HK-2 (cell line): ENCODE data around the gene ACAT2.
"Not testable (repeated sequence)": the region's sequence is repeated elsewhere in the genome, so short reads cannot be mapped to it uniquely, and the experiment has no call there.

Experiments
- DNase-seq: peaks from one replicate; pipeline ENCODE4 v3.0.0-alpha.2; 2018; ENCODE audit not compliant: unreplicated experiment

The ACAT2 gene

DNA sequence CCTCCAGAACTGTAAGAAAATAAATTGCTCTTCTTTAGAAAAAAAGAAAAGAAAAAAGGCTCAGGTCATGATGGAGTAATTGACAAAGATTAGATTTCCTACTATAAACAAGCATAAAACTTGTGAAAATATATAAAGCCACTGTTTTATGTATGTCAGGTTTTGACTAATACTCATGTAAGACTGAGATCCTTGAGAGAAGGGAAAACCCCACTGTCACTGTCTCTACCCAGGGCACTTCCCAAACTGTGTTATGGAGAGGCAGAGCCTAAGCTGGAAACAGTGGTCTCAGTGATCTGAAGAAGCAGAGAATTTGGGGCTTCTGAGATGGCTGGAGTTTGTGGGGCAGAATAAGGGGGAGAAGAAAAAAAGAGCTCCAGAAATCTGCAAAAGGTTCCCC is 7.6 kb downstream of the ACAT2 start:
- DNase-seq: no peak

DNA sequence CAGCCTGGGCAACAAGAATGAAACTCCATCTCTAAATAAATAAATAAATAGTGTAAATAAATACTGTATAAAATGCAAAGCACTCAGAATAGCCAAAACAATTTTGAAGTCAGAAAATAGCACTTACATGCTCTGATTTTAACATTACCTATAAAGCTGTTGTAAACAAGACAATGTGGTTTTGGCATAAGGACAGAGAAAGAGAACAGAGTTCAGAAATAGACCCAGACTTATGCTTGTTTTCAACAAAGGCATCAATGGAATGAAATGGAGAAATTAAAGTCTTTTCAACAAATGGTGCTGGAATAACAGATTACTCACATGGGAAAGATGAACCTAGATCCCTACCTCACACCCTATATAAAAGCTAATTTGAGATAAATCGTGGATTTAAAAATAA is 10.4 kb downstream of the ACAT2 start:
- DNase-seq: no peak

DNA sequence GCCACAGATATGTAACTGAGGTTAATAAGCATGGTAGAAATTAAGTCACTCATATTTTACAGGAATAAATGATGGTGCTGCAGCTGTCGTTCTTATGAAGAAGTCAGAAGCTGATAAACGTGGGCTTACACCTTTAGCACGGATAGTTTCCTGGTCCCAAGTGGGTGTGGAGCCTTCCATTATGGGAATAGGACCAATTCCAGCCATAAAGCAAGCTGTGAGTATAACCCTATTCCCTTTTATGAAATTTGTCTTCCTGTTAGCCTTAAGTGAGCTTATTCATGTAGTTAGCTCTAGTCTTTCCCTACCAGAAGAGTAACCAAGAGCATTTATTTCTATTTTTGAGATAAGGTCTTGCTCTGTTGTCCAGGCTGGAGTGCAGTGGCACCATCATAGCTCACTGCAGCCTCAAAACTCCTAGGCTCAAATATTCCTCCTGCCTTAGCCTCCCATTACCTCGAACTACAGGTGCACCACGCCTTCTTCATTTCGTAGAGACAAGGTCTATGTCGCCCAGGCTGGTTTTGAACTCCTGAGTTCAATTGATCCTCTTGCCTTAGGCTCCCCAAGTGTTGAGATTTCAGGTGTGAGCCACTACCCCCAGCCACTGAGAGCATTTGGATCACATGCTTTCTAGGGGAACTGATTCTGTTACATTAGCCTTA is 15.5 kb downstream of the ACAT2 start:
- no peak for DNase-seq

DNA sequence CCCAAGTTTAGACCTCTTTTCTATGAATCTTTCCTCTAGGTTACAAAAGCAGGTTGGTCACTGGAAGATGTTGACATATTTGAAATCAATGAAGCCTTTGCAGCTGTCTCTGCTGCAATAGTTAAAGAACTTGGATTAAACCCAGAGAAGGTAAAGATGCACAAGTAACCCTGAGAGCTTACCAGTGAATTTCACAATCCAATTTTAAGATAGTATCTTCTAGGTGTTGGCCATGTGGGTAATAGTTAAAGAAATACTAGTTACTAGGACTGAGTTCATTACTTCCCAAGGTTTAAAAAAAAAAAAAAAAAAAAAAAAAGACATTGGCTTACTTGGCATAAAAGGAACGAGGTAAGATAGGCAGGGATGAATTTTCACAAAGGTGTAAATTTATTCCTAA is 16.3 kb downstream of the ACAT2 start:
- DNase-seq: no peak

DNA sequence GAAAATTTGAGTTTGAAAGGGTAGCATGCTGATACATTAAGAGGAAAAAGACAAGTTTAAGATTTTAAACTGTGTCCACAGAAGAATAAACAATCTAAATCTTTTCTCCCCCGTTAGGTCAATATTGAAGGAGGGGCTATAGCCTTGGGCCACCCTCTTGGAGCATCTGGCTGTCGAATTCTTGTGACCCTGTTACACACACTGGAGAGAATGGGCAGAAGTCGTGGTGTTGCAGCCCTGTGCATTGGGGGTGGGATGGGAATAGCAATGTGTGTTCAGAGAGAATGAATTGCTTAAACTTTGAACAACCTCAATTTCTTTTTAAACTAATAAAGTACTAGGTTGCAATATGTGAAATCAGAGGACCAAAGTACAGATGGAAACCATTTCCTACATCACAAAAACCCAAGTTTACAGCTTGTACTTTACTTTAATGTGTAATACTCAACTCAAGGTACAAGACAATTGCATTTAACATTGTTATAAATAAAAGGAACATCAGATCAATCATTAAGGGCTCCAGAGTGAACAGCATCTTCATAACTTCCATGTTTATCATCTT is 16.8 kb downstream of the ACAT2 start:
- no peak for DNase-seq

DNA sequence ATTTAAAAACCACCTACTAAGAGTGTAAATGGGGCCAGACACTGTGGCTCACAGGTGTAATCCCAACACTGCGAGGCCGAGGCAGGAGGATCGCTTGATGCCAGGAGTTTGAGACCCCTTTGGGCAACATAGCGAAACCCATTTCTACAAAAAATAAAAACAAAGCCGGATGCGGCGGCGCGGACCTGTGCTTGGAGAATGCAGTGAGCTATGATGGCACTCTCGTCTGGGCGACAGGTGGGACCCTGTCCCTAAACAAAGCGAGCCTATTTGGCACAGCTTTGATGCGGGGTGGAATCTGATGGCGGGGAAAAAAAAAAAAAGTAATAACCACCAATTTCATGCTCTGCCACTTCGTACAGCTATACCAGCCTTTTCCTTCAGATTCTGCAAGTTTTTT is 26.4 kb downstream of the ACAT2 start:
- DNase-seq: no peak

DNA sequence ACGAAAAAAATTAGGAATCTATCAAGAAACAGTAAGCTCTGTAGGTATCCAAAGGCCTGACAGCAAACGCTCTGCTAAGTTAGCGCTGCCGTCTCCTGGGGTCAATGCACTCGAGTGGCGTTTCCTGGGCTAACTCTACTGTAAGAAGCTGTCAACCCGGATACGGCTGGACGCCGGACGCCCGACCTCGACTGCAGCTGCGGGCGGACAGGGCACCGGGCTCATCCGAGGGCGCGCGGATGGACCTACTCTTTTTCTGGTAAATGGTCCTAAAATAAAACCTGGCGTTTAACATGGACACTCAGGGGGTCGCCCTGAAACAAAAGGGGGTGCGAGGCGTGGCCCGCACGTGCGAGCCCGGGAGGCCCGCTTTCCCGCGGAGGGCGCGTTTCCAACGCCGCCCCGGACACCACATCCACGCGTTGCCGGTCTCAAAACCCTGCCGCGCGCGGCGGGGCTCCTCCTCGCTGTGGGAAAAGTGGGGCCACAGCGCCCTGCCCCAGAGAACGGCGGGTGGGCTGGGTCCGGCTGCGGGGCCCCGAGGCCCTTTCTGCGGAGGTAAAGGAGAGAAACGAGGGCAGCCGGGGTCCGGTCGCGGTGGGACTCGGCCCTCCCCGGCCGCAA is 27.0 kb downstream of the ACAT2 start:
- DNase-seq: peak; percentile 35

DNA sequence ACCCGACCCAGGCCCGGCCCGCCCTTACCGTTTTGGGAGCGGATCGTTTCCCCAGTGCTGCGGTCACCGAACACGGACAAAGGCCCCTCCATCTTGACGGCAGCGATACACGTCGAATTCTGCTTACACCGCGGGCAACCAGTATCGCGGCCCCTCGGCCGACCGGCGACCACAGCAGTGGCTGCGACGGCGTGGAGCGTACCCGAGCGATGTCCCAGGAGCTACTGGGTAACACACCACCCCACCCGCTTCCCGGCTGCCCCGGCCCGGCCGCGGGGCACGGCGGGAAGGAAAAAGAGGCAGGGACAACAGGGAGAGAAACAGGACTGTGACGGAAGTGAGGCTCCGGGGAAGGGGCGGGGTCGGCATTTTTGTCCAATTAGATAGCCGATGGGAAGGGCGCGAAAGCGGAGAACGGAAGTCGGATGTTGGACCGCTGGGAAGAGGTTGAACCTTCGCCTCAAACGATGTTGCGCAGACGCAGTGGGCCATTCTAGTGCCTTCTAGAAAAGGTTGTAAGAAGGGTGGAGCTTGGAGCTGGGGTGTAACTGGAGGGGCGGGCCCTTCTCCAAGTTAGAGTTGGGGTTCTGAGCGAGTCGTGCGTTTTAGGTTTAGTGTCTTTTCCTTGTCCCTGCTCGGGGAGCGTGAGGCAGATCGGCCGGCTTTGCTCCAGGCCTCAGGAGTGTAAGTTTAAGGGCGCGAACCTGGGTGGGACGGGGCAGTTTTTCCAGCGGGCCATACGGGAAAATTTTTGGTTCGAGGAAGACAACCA is 27.7 kb downstream of the ACAT2 start, which contains the start of gene TCP1:
TCP1 (minus strand) TSS at position 226 of the 772 bp plus-strand sequence; CDS start at position 92, 134 bp downstream.
- DNase-seq: peak; percentile 99

DNA sequence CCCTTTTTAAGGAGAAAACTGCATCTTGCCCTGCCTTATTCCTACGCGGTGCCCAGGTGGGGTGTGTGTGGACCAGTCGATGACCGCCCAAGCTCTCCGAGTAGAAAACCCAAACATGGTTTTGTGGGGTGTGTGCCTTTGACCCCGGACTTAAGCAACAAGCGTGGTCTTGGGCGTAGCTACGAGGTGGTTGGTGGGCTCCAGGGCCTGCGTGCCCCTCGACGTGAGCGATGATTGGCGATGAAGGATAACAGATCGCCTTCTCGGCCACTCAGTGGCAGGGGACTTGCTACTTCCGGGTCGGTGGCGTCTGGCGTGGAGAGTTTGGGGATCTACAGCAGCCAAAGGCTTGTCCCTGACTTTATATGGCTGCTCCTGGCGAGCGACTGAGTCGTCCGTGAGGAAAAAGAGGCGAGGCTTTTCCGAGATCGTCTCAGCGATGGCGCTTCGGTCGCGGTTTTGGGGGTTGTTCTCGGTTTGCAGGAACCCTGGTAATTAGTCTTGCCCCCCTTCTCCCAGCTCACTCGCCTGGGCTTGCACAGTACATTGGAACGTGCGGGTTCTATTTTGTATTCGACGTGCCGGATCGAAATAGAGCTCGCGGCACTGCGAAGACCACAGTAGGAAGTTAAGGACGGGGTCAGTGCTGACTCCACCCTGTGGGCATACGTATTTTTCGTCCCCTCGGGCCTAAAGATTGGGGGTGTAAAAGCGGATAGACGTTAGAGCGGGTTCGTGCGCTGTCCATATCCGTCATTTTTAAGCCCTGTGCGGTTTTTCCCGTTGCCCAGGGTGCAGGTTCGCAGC is 28.5 kb downstream of the ACAT2 start, which contains the start of gene MRPL18:
MRPL18 (plus strand) TSS at position 319 of the 807 bp plus-strand sequence; CDS start at position 440, 121 bp downstream.
- peak; percentile 96 for DNase-seq

DNA sequence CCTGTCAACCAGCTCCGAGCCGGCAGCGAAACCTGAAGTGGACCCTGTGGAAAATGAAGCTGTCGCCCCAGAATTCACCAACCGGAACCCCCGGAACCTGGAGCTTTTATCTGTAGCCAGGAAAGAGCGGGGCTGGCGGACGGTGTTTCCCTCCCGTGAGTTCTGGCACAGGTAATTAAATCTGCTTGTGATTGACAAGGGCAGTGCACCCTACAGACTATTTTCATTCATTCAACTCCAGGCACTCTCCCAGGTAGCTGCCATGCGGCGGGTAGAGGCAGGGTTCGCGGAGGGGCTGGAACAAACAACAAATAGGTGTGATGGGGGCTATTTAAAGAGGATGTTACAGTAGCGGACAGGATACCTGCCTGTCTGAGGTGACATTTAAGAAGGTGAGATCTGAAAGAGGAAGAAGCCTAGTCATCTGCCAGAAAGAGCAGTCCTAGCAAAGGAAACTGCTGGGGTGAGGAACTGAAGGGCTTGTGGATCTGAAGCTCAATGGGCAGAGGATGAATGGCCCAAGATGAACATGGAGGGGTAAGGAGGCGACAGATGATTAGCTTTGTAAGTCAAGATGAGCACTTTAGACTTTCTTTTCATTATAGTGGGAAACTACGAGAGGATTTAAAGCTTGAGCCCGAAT is 29.2 kb downstream of the ACAT2 start:
- no peak for DNase-seq

DNA sequence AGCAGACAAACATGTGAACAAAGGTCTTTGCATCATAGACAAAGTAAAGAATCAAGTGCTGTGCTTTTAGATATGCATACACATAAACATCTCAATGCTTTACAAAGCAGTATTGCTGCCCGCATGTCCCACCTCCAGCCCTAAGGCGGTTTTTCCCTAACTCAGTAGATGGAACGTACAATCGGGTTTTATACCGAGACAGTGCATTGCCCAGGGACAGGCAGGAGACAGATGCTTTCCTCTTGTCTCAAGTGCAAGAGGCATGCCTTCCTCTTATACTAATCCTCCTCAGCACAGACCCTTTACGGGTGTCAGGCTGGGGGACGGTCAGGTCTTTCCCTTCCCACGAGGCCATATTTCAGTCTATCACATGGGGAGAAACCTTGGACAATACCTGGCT is 33.1 kb downstream of the ACAT2 start:
- DNase-seq: not testable (repeated sequence)

DNA sequence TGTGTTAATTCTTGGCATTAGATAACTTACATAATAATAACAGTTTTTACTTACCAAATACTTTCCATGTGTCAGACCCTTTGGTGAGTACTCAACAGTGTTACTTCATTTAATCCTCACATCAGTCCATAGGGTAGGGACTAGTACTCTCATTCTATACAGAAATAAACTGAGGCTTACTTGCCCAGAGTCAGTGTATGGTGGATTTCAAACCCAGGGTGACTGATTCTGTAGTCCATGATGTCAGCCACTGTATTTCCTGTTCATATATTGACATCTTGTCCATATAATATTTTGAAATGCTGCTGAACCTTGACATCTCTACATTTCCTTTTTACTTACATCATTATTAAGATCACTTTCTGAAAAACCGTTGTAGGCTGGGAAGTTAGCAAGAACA is 35.7 kb downstream of the ACAT2 start:
- DNase-seq: no peak

DNA sequence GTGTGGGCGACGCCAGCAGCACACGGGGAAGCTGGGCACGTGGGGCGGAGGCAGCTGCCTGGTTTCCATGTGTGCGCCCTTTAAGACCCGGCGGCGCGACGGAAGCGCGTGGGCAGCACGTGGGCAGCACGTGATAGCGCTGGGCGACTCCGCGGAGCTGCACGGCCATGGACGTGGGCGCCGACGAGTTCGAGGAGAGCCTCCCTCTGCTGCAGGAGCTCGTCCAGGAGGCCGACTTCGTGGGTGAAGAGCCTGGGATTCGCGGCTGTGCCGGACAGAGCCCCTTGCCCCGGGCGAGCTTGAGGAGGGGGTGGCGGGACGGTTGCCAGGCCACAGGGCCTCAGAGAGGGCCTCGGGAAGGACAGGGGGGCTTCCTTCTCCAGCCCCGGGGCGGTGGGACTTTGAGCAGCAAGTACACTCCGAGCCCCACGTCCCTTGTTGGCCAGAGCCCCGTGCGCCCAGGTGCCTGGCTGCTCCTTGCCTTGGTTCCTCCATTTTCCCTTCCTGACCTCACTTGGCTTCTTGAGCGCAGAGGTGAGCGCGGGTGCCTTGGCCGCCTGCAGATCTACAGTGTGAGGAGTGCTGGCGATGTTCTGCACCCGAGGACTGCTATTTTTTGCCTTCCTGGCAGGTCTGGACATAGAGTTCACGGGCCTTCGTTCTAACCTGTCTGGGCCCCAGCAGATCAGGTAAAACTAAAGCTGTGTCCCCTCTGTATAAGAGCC is 38.5 kb downstream of the ACAT2 start, which contains the start of gene PNLDC1:
PNLDC1 (plus strand) TSS at position 136 of the 725 bp plus-strand sequence; CDS start at position 168, 32 bp downstream.
- DNase-seq: no peak

DNA sequence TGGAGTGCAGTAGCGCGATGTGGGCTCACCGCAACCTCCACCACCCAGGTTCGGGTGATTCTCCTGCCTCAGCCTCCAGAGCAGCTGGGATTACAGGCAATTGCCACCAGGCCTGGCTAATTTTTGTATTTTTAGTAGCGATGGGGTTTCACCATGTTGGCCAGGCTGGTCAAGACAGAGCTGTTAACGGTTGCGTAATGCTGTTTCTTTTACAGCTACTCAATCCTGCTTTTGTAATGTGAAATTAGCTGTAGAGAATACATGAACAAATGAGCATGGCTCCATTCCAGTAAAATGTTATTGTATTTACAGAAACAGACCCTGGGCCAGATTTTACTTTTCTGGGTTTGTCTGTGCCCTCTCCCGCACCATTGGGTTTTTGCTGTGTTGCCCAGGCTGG is 40.1 kb downstream of the ACAT2 start:
- DNase-seq: no peak

DNA sequence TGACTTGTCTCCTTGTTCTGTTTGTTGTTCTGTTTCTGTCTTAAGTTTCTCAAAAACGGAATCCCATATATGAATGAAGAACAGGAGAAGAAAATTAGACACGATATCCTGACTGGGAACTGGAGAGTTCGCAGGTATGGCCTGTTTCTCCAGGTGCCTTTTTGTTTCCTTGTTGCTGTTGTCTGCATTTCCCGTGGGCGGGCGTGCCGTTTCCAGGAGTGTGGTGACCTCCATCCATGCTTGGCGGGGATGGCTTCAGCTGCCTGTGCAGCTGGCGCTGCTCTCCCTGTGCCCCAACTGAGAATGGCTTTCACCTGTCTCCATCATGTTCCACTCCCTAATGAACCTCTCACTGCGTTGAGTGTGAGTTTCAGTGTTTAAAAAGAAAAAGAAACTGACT is 42.7 kb downstream of the ACAT2 start:
- no peak for DNase-seq

DNA sequence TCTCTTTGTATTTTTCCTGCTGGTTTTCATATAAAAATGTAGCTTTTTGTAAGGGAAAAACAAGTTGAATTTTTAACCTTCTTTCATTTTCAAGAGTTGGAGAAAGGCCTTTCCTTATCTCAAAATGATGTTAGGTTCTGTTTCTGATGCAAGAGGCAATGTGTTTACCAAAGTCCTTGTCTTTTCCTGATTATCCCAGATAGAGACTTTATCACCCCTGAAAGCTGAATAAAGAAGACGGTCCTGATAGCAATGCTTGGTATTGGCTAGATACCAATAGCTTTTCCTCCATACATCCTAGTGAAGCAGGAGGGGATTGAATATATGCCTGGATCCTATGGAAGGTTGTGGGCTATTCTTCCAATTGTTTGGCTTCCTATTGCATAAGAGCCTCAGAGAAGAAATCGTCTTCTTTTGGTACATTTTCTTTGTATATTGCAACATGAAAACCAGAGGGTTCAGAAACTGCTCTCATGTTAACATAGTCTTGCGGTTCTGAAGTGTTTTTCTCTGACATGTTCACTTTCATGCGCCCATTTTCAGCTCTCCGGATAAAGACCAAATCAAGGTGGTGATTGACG is 43.7 kb downstream of the ACAT2 start:
- no peak for DNase-seq

DNA sequence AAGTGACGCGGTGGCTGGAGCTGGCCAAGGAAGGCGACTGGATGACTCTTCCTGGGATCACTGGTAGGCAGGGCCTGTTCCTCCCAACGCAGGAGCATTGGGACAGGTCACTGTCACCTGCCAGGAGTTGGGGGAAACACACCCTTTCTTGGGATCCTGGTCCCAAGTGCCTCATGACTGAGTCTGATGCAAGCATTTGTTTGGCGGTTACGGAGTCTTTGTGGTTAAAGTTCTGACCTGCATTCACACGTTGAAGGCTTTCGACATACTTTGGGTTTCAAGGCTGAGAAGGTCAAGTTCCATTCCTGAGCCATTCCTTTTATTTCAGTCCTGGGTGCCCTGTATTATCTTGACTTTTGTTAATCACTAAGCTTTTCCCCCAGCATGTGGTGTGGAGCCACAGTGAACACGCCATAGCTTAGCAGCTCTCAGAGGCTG is 44.2 kb downstream of the ACAT2 start:
- no peak for DNase-seq

DNA sequence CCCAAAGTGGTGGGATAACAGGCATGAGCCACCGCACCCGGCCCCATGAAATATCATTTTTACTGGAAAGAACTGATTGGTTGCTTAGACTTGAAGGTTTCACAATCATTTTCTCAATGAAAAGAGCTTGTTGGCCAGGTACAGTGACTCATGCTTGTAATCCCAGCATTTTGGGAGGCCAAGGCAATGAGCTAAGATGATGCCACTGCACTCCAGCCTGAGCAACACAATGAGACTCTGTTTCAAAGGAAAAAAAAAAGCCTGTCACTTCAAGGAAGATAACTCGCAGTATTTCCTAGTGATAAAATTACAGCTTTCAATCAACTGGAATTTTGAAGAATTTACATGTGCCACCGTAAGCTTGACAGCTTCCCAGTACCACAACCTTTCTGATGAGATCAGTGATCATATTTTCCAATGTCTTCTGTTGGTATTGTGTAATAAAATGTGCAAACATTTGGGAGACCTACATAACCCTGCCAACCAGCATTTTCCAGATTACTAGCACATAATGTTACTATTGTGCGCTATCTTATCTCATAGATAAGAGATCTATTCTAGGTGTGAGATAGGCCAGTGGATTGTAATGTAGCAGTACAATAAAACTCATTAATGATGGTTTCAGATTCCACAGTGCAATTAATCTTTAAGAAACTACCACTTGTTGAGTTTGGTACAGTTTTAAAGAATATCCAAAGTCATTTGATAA is 45.5 kb downstream of the ACAT2 start:
- no peak for DNase-seq

DNA sequence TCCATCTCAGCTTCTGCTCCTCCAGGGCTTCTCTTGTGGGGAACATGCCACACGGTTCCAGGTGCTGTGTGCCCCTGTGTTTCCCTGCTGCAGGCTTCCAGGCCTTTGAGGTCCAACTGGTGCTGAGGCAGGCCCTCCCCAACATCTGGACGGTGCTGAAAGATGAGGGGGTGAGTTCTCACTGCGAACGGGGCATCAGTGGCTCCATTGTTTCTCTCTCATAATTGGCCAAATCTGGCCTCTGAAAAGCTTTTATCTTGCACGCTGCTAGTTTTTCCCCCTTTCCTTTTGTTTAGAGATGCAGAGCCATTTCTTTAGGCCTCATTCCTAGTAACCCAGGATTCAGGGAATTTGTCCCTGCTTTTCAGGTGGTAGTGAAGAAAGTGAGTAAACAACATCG is 46.8 kb downstream of the ACAT2 start:
- no peak for DNase-seq
